ELF-1 (cell line): Measurements from ENCODE around the gene BANP.
A peak's percentile ranks its signal among the peaks of the same experiment; 100 is the strongest.
"Not testable (repeated sequence)": the region's sequence is repeated elsewhere in the genome, so short reads cannot be mapped to it uniquely, and the experiment has no call there.

Source experiments
- DNase-seq: peaks from one replicate; pipeline ENCODE4 v3.0.0-alpha.2; 2016; ENCODE audit warnings: low read depth, low spot score

The BANP gene

GRCh38 chr16:88086571-88087516, 135.6 kb downstream of the BANP start:
- DNase-seq: peak; percentile 24

GRCh38 chr16:88087517-88087877, 136.3 kb downstream of the BANP start:
- DNase-seq: no peak

- peak; percentile 36 for DNase-seq
These were observed 136.9 kb downstream of the BANP start for GRCh38 chr16:88088161-88088581.

- DNase-seq: not testable (repeated sequence)
These were observed 137.4 kb downstream of the BANP start for GRCh38 chr16:88088611-88089010.

- not testable (repeated sequence) for DNase-seq
These were observed 137.8 kb downstream of the BANP start for GRCh38 chr16:88089071-88089470.

- DNase-seq: not testable (repeated sequence)
These were observed 138.6 kb downstream of the BANP start for GRCh38 chr16:88089632-88090376.

GRCh38 chr16:88090377-88091175, 139.3 kb downstream of the BANP start:
- DNase-seq: not testable (repeated sequence)

- DNase-seq: peak; percentile 91
These were observed 140.2 kb downstream of the BANP start for GRCh38 chr16:88091221-88091971.

- DNase-seq: not testable (repeated sequence)
These were observed 140.7 kb downstream of the BANP start for GRCh38 chr16:88091972-88092302.

GRCh38 chr16:88092791-88093555, 141.7 kb downstream of the BANP start:
- not testable (repeated sequence) for DNase-seq

- not testable (repeated sequence) for DNase-seq
These were observed 142.5 kb downstream of the BANP start for GRCh38 chr16:88093556-88094252.

- not testable (repeated sequence) for DNase-seq
These were observed 143.0 kb downstream of the BANP start for GRCh38 chr16:88094253-88094575.

GRCh38 chr16:88094900-88095299, 143.7 kb downstream of the BANP start:
- DNase-seq: not testable (repeated sequence)

- not testable (repeated sequence) for DNase-seq
These were observed 145.4 kb downstream of the BANP start for GRCh38 chr16:88096659-88097058.

GRCh38 chr16:88098731-88099562, 147.7 kb downstream of the BANP start:
- not testable (repeated sequence) for DNase-seq

GRCh38 chr16:88099563-88099890, 148.3 kb downstream of the BANP start:
- DNase-seq: no peak

- not testable (repeated sequence) for DNase-seq
These were observed 148.7 kb downstream of the BANP start for GRCh38 chr16:88099956-88100355.

- DNase-seq: peak; percentile 84
These were observed 149.8 kb downstream of the BANP start for GRCh38 chr16:88100801-88101622.
